HG03521 (cell line): ENCODE measurements around the gene SAXO1.
"Not testable (repeated sequence)": the region's sequence is repeated elsewhere in the genome, so short reads cannot be mapped to it uniquely, and the experiment has no call there.

Experiments used
- ATAC-seq: cut with Tn5 transposase; IDR thresholded peaks from one replicate; pipeline ENCODE4 v1.9.1; 2021; ENCODE audit warnings: mild to moderate bottlenecking, moderate library complexity; ENCODE audit not compliant: unreplicated experiment

Gene SAXO1

DNA sequence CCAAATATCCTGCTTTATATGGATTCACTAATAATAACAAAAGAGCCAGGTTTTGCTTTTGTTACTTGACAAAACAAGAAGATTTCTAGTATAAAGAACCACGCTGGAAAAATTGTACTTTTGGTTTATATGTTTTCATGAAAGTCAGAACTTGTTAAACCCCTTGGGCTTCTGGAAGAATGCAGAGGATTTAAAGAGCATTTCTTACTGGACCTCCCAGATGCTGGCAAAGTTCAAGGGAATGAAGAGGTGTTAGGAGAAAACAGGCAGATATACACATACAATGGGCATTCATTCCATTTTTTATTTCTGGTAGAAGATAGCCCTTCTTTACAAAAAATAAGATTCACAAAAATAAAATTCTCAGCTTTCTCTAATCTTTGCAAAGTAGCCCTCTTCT is 61.1 kb downstream of the SAXO1 start:
- no peak for ATAC-seq

DNA sequence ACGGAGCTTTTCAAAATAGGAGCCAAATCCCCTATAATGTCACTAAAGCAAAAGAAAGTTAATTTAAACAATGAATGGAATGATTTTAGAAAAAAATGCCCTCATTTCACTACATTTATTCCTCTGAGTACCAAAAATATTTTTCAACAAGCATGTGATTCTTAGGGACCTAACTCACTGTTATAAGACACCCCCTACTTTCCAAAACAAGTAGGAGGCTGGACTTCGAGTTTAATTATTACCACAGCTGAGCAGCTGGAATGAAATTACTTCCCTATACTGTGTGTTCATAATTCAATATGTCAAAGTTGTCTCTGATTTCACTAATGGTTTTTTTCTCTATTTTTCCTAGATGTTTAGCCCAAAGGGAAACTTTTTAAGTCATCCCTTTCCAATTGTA is 61.6 kb downstream of the SAXO1 start:
- no peak for ATAC-seq

DNA sequence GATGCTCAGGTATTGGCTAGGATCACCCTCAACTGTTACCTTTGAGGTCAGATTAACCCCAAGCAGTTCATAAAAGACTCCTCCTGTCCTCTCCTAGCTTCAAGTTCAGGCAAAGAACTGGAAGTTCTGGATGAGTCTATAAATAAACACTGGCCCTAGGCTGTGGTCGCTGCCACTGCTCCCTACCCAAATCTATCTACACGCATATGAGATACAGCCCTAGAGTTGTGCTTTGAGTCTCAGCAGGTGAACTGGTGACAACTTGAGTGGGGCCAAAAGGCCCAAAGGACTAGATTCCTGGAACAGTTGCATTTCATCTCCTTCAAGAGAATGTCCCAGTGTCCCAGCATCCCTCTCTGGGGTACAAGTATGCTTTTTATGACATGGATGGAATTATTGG is 62.6 kb downstream of the SAXO1 start:
- ATAC-seq = no peak

DNA sequence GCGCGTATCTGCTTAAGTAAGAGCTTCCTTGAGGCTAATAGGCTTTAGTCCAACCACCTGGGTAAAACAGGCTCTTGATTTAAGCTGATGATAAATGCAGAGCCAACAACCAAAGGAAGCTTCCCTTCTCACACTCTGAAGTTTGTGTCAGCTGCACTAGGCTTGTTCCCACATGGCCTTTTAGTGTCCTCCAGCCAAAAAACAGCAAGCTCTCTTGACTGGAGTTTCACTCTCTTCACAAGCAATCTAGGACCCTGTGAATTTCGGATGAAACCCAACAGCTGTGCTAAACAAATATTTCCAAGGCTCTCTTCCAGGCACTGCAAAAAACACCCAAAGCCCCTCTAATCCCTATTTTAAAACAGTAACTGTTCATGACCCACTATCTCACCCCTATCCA is 63.9 kb downstream of the SAXO1 start:
- no peak for ATAC-seq

DNA sequence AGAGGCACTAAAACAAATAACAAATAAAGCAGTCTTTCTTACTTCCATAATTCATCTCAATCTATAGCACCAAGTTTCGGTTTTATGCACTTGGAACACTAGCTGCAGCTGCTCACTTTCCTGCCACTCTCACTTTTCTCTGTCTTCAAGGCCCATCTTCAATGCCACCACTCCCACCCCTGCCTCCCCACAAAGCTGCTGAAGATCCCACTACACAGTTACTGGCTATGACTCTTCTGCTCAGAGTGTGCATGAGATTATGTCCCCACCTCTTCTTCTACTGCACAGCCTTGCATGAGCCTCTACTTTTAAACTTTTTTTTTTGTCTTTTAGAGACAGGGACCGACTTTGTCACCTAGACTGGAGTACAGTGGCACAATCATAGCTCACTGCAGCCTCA is 77.4 kb downstream of the SAXO1 start:
- no peak for ATAC-seq

DNA sequence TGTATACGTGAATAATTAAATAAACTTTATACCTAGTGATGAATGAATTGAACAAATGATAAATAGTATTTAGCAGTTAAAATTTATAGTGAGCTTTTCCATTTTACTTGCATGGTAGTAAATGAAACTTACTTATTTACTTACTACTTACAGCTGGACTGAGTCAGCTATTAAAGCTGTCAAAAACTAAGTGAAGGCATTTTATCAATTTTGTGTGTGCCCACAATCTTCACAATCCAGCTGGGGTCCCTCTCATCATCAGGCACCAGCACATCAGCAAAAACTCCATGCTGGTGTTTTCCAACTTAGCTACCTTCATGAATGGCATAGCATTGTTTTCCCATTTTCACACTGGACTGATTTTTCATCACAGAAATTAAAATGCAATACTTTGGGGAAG is 81.1 kb downstream of the SAXO1 start:
- no peak for ATAC-seq

DNA sequence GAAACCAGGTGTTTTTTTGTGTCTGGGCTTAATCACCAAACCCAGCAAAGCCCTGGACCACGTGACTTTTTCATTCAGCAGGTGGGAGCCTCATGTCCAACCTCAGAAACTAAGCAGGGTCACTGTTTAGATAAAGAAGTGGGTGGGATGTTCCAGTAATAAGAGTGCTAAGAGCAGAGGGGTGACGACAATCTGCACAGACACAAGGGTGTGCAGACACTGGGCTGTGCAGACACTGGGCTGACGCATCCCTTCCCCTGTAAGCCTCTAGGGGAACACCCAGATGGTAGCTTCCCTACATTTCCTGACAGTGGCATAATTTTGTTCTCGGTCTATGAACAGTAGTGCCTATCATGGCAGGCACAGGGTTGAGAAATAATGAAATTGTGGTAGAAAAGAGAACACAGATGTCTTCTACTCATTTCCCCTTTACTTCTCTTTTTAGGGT is 85.1 kb downstream of the SAXO1 start:
- ATAC-seq = no peak

DNA sequence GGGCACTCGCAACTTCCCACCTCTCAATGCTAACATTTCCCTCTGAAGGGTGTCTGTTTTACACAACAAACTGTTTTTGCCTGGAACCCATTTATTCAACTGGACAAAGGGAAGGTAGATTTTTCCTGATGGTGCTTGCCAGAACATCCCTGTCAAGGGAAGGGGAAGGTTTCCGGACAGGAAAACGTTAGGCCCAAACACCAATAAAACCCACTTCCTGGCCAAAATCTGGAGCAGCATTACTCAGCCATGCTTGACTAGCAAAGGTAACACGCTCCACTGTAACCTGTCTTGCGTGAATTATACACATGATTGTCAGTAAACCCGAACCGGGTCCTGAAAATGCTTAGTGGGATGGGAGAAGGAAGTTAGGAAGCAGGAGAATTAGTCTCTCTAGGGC is 90.2 kb downstream of the SAXO1 start:
- no peak for ATAC-seq

DNA sequence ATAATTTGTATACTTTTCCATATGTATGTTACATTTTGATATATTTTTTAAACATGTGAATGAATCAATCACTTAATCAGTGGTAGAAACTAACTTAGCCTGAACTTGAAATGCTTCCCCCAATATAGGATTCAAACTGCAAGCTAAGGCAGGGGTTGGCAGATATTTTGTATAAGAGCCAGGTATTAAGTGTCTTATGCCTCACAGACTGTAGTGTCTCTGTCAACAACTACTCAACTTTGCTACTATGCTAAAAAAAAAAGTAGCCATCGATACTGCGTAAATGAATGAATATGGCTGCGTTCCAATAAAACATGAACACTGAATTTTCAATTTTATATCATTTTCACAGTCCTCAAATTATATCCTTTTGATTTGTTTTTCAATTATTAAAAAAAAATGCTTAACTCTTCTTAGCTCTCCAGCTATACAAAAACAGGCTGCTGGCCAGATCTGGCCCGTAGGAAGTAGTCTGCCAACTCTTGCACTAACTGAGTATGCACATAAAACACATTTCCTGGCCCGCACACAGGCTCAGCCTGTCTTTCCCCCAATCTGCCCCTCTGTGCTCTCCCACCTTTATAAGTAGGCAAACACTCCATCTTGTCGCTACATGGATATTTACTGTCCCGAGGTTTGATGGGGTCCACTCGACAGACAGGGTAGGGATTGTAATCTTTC is 91.8 kb downstream of the SAXO1 start:
- no peak for ATAC-seq

DNA sequence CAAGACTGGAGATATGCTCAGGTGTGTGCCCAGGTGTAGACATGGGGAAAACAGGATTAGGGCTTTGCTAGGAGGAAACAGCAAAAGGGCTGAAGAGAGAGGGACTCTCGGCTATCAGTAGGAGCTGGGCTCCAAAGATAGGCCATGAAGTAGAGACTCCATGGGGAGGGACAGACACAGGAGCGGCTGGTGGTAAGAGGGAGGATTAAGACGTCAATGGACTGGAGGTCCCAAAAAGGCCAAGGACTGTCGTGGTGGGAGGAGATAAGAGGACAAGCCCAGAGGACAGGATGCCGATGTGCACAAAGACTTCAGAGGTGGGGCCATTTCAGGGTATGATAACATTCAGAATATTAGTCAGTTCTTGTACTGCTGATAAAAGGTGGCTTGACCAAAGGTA is 93.1 kb downstream of the SAXO1 start:
- ATAC-seq = no peak

DNA sequence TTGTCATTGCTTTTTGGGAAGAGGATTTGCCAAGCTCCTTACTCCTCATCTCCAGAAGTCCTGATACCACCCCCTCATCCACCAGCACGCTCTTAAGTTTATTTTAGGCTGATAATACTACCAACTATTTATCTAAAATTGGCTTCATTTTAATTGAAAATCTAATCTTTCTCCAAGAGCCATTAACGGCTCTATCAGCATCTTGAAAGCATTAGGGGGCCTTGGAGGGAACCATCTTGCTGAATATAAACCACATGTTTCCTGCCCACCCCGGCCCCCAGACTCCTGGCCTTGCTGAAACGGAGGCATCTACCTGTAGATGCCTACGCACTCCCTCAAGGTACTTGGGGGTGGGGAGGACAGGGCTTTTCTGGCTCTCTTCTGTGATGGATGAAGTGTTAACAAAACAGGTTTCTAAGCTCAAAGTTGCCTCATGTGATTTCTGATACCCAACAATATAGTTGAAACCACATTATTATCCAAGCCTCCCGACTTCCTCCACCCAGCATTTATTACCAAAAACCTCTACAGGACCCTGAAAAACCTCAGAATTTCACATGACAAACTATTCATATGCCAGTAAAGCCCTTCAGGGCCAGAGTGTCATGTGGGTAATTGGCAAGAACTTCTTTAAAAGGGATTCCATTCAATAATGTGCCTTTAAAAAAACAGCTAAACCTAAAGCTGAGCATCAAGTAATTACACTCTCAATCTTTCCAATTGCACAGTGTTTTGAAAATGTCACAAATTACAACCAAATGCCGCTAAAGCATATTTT is 96.7 kb downstream of the SAXO1 start:
- ATAC-seq = no peak

DNA sequence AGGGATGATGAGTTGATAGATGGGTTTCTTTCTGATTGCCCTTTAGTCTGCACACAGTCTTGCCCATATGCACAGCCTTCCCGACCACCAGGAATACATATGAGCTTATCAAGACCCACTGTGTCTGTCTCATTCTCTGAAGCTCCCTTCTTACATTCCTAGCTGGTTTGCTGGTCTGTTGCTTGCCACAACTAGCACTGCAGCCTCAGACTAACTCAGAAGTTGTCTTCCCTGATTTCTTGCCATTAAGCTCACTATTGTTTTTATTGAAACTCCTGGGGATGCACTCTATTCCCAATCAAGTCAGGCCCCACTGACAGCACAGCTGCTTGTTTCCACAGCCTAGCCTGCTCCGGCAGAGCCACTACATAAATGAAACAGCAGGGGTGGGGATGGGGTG is 97.5 kb downstream of the SAXO1 start:
- ATAC-seq = no peak

DNA sequence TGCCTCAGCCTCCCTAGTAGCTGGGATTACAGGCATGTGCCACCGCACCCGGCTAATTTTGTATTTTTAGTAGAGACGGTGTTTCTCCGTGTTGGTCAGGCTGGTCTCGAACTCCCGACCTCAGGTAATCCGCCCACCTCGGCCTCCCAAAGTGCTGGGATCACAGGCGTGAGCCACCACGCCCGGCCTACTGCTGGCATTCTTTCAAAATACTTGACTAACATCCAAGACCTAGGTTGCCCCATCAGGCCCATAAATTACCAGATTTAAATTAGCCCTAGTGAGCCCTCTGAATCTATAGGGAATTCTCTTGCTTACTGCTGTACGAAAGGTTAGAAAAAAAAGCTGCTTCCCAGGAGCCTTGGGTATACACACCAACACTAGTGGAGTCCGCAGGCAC is 102.4 kb downstream of the SAXO1 start:
- not testable (repeated sequence) for ATAC-seq

DNA sequence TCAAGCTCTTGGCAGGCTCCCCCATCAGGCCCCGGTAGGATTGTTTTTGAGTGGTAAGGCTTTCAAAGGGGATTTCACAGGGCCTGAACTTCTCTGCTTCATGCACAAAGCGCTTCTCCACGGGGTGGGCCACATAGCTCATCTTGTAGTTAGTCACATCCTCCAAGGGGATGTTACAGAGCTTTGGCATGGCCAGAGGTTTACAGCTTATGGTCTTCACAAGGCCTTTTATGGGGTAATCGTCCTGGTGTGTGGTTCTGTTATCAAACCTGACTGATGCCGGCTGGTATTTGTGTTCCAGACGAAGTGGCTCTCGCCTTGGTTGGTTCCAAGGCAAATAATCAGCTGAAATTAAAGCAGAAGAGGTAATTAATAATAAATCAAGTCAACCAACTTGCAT is 104.3 kb downstream of the SAXO1 start:
- ATAC-seq = no peak

DNA sequence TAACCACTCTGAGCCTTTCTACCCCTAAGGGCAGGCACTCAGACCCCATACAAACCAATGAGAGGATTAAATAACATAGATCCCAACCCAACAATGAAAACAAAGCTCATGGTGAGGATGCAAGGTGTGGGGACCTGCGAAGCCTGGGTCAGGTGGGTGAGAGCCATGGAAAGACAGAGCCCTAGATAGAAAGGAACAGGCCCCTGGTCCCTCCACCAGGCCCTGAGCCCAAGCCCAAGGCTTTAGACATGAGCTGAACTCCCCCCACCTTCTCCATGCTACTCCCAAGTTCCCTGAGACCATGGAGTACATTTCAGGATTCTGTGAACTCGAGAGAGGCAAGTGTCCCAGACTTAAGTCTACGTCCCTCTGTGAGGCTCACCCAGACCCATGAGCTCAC is 106.5 kb downstream of the SAXO1 start:
- no peak for ATAC-seq

DNA sequence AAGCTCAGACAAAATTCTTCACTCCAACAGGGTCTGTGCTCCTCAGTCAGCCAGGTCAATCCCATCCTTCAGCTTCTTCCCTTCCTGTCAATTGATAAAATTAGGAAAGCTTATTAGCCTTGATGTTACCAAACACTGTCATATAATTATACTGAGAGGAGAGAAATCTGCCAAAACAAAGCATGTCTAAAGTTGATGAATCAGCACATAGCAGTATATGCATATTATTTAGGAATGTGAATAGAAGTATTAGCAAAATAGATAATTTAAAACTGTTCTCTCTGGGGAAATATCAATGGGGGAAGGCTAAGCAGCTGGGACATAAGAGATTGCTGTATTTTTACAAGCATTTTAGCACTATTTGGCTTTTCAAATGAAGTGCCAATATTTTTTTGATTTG is 107.1 kb downstream of the SAXO1 start:
- no peak for ATAC-seq

DNA sequence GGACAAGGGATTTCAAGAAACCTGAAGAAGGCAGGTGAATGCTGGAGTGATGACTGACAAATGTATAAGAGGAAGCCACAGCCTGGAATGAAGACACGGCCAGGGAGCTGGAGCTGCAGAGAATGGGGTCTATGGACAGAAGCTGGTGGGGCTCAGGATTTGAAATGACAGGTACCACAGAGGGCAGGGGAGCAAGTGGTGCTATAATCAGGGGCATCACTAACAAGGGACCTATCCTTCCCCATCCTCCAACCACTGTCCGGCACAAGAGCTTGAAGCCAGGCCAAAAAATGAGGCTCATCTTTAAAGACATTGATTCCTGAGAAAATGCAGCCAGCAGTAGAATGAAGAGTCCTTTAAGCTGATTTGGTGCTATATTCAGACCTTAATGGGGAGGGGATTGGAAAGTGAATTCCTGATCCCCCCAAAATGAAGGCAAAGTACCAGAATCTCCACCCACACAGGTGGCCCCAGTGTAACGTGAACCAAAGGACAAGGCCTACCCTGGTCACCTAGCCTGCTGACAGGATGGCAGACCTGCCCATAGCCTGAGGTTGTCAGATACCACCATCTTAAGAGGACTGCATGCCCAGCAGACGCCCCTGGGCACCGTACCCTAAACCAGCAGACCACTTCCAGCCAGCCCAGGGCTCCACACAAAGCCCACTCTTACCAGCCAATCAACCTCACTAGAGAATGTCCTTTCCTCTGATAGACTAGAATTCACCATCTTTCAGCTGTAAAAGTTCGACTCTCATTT is 109.2 kb downstream of the SAXO1 start:
- ATAC-seq = no peak

DNA sequence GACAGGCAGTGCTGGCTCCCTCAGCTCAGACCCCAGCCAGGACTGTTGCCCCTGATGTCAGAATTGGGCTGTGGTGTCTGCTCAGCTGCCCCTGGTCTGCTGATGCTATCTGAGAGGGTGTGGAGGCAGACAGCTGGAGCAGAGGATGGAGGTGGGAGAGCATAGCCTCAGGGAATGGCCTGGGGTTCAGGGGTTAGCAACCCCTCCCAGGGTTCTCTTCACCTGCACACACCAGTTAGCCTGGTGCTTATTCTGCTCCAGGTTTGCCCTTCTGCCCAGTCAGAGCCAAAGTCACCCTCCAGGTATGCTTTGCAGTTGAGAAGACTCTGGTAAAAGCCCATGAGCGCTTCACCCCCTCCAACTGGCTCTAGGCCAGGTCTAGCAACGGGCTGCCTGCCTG is 109.8 kb downstream of the SAXO1 start:
- ATAC-seq = no peak

DNA sequence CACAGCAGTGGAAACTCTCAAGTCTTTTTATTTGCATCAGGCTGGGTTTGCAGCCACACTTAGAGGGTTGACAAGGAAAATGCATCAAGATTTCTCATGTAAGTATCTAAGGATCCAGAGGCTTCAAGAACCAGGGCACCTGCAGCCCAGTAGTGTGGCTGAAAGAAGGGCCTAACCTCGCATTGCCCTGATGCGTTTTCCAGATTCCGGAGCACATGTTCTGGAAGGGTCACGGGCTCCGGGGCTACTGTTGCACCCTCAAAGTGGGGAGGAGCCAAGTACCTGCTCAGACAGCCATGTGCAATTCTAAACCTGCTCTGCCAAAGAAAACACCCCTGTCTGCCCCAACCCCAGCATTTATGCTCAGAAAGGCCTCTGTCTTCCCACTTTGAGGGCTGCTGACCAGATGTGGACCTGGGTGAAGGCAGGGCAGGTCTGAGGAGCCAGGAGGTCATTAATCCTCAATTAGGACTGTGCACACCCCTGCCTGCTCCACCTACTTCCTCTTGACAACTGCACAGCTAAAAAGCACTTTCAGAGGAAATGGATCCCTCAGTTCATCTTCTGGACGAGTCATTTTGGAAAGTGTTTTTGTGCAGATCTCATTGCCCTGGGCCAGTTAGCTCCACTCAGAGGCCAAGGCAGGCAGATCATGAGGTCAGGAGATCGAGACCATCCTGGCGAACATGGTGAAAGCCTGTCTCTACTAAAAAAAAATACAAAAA is 110.7 kb downstream of the SAXO1 start:
- ATAC-seq = no peak

DNA sequence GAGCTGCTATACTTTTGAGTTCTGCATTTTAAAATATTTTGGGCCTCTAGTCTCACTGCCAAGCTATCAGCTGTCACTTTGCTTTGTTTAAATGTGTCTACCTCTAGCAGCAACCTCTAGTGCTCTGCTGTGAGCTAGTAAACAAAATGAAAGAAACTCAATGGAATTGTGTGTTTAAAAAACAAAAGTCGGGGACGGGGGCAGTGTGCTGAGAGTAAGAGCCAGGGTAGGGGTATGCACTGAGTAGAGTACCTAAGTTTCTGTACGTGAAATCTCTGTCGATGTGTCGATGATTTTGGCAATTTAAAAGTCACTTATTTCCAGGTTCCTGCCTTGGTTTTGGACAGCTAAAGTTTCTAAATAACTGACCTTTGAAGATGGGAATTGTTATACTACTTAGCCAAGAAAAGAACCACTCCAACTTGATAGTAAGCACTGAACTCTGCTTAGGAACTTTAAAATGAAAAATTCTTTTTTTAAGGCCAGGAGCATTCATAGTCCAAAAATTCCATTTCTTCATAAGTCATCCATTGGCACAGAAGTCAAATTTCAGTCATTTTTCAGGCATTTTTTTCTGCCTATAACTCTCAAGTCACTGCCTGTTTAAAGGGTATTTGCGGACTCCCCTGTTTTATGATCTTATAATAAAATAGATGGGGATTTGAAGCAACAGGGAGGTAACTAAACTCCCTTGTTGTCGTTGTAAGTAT is 111.5 kb downstream of the SAXO1 start:
- ATAC-seq = no peak
